GM21390 (cell line): ENCODE results near the gene IRF2.
A peak's percentile ranks its signal among the peaks of the same experiment; 100 is the strongest.

Experiments used
- ATAC-seq: cut with Tn5 transposase; IDR thresholded peaks from one replicate; pipeline ENCODE4 v1.9.1; 2021; ENCODE audit not compliant: unreplicated experiment

The IRF2 gene

DNA sequence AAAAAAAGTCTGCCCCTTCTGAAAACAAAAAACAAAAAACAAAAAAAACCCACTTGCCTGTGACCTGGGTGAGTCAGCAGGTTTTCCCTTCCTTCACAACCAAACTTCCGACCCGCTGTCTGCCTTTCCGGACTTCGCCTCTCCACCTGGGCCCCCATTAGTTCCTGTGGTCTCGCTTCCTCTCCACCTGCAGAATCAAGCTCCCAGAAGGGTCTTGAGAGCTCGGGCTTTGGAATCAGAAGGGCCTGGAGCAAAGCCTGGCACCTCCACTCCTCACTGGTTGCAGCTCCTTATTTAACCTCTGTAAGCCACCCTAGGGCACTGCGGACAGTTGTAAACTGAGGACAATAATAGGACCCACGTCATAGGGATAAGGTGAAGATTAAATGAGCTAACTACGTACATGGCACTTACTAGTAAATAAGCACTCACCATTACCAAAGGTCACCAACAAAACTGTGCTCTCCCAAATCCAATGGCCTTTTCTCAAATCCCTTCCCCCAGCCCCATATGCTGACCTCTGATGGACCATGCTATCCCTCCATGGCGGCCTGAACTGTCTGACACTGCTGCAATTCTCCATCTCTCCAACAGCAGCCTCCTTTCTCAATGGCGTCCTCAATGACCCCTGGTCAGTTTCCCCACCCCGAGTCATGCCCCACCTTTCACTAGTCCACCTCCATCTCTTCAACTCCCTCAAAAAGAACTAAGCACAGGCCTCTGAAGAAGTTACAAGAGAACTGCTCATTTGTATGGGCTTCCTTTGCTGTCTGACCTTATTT, 64.2 kb downstream of the IRF2 start:
- ATAC-seq = peak; percentile 79

DNA sequence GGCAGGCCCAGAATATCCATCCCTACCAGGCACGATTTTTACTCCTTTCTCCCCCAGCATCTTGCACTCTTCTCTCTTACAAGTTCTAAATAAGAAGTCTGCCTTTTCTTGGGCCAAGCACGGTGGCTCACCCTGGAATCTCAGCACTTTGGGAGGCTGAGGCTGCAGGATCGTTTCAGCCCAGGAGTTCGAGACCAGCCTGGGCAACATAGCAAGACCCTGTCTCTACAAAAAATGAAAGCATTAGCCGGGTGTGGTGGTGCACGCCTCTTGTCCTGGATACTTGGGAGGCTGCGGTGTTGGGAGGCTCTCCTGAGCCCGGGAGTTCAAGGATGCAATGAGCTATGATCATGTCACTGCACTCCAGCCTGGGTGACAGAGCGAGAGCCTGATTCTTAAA, 64.8 kb downstream of the IRF2 start:
- no peak for ATAC-seq

DNA sequence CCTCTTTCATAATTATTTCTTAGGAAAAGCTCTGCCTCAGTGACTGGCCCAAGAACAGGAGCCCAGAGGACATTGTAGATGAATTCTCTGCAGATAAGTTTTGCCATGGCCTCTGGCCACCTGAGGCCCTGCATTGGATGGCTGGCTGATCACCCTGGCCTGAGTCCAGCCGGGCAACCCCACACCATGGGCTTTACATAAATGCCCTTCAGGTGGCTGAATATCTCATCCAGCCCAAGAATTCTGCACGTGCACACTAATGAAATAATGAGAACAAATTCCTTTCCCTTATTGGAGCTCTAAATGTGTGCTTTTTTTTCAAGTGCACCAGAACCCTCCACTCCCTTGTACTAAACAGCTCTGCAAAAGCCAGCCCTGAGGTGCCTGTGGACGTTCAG, 65.7 kb downstream of the IRF2 start:
- no peak for ATAC-seq

DNA sequence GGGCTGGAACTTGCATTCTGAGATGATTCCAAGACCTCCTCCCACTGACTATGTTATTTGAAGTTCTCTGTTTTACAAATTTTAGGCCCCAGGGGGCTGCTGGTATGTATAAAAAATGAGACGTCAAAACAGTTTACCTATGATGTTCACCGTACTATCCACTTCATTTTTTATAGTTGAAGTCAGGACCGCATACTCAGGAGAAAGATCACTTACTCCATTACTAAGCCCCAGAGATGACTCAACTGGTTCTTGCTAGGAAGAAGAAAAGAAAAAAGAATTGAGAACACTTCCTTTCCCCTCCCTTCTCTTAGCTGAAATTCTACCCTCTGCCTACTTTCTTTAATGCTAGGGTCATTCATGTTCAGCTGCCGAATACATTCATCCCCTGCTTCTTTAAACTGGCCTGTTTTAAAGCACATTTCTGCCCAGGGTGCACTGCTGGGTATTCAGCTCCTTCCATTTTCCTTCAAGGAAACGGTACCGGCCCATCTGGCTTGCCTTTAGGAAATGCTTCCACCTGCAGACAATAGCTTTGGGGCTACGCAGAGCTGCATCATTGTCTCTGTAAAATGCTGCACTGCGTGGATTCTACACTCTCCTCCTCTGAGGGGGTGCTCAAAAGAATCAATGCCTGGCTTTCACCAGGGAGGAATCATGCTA, 66.2 kb downstream of the IRF2 start:
- ATAC-seq = no peak

DNA sequence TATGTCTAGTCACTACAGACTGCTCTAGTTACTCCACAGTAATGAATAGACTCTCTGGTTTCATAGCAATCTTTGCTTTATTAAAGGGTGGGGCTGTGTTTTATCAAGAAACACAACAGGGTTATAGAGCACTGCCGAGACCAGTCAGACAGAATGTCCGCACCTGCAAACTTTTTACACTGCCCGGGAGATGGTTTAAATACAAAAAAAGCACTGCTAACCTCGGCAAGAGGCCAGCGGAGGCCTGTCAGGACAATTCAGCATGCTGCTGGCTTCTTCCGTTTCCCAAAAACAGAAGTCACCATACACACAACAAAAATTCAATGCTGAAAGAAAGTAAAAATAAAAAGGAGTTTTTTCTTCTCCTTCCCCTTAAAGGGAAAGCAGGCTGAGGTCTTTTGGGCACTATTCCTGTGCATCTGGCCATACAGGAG, 67.4 kb downstream of the IRF2 start:
- ATAC-seq = no peak

DNA sequence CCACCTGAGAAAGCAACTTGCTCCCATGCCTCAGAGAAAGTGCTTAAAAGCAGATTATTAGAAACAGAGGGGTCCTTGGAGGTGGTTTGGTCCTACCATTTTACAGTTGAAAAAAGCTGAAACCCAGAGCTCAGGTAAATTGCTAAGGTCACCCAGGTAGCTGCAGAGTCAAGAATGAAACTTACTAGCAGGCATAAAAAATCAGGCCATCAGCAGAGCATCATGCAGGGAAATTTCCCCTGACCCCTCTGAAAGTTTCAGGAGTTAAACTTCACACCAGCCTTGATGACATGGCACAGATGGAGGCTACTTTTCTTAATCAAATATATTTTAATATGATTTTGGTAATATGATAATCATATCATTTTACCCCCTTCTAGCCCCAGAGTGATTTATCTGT, 70.3 kb downstream of the IRF2 start:
- ATAC-seq = no peak

DNA sequence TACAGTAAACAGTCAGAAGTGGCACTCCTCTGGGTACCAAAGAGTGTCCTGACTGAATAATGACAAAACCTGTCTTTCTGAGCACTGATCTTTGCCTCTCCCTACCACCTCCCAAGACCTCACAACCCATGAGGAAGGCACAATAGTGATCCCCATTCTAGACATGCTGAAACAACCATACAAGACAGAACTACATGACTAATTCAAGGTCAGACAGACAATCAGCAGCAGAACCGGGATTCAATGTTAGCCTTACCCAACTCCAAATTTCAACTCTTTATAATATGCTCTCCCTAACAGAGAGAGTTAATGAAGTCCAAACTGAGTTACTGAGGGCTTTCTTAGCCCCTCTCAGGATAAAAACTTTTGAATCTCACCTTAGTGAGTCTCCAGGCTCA, 71.0 kb downstream of the IRF2 start:
- ATAC-seq = no peak

DNA sequence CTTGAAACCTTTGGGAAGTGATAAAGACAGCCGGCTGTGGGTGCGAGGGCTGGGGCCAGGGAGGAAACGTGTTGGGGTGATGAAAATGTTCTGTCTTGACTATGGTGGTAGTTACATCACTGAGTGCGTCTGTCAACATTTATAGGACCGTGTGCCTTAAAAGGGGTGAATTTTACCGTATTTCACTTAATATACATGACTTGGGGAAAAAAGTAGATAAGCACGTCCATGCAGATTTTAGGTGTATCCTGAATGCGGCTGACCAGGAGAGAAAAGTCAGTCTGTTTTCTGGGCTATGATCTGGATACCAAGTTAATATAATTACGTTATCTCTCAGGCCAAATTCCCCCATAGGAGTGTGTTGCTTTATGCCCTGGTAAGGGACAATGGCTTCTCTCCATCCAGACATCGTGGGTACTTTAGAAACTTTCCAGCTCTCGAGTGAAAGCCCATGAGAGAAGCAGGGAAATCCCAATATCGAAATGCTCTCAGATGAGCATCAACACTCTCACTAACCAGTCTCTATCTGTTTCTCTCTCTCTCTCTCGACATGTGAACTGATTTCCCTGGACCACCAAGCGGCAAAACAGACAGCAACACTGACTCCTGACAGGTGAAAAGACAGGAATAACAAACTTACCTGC, 71.5 kb downstream of the IRF2 start:
- no peak for ATAC-seq

DNA sequence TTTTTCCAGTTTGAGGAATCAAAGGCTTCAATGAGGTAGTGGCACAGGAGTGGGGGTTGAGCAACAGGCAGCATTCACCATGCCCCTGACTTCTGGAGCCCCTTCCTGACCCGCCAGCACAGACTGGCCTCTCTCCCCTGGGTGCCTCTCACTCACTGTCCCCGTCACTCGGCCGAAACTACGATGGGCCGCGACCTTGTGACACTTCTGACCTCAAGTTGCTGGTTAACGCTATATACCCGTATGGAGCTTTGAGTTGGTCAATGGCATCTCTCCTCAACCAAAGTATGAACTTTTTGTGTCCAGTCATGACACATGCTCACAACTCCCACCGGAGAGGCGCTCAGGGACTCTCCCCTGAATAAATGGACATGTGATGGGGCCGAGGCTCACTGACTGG, 72.1 kb downstream of the IRF2 start:
- no peak for ATAC-seq

DNA sequence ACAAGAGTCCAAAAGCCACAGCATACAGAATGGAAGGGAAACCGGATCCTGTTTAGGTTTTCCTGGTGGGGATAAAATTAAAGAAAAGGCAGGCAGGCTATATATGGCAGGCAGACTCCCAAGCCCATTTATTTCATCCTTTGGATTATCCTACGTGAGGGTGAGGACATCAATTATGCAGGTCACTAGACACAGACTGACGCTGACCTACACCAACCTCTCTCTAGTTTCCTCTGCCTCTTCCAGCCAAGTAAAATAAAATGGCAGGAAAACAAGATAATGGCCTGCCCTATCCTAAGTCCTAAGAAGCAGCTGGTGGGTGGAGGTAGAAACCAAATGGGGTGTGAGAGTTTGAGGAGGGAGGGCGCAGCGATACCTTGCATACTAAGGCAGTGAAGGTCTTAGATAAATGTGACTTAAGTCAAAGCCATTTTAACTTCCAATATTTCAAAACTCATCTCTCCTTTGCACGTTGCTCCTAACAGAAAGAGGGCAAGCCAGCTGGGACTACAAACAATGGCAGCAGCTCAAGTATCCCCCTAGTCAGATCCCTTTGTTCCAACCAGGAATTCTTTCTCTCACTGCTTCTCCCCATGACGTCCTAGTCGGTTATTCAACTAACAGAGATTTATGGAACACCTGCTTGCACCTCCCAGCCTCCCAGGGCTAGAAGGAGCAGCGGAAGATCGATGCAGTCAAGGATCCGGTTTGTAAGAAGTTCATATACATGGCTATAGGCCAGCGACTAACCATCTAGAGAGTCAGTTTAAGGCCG, 72.8 kb downstream of the IRF2 start:
- no peak for ATAC-seq

DNA sequence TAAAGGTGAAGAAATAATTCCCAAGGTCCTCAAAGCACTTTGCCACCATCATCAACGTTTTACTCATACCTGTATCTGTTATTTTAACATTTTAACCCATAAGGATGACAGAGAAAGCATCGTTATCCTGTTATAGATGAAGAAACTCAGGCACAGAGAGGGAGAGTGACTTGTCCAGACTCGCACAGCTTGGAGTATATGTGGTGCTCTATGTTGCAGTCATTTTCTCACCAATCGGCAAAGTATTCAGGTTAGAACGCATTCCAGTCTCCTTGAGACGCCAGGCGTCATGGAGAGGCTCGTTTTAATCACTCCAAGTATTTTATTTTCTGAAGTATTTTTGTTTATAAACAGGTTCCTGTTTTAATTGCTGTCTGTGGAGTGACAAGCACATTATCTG, 73.5 kb downstream of the IRF2 start:
- ATAC-seq = no peak

DNA sequence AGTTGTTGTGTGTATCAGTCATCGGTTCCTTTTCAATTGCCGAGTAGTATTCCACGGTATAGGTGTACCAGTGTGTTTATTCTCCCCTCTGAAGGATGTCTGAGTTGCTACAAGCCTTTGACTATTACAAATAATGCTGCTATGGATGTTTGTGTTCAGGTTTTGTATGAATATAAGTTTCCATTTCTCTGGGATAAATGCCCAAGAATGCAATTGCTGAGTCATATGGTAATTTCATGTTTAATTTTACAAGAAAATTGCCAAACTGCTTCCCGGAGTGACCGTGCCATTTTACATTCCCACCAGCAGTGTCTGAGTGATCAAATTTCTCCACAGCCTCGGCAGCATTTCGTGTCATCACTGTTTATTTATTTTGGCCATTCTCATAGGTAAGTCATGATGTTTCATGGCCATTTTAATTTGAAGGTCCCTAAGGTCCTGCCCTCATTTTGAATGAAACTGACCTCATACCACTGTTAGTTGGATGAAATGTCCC, 73.9 kb downstream of the IRF2 start:
- ATAC-seq = no peak

DNA sequence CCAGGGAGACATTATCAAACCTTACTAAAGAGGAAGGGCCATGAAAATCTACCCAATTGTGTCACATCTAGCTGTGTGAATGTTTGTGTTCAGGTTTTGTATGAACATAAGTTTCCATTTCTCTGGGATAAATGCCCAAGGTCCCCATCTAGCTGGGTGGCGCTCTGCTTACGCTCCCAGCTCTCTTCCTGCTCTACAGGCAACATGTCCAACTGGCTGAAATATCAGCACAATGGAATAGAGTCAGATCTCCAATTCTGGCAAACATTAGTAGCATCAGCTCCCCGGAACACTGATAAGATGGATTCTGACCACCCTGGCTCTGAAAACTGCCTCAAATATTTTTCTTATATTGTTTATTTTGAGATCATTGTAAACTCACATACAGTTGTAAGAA, 74.8 kb downstream of the IRF2 start:
- ATAC-seq = no peak

DNA sequence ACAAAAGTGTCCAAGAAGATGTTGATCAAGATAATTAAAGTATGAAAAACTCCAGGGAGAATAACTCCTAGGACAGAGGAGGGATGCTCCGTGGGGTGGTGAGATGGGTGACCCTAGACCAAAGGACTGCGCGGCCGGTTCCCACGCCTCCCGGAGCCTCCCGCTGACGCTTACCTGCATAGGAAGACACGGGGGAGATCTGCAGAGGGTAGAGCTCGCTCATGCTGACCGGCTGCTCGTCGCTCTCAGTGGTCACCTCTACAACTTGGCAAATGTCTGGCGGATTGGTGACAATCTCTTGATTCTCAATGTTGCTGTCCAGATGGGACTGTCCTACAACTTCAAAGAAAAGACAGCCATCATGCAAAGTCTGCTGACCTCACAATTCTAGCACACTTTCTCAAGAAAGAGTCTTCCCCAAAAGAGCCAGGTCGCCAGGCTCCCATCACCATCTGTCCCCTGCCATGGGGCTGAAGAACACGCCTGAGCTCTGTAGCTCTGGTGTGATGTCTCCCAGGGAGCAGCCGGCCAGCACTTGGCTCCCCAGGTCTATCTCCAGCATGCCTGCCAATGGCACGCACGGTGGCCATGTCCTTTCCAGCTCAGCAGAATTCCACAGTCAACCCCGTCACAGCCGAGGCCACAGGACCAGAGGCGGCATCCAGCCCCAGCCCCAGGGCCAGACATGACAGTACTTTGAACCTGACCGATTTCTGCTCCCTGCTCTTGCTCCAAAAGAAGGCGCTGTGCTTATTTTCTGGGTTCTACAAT, 75.4 kb downstream of the IRF2 start:
- ATAC-seq = no peak

DNA sequence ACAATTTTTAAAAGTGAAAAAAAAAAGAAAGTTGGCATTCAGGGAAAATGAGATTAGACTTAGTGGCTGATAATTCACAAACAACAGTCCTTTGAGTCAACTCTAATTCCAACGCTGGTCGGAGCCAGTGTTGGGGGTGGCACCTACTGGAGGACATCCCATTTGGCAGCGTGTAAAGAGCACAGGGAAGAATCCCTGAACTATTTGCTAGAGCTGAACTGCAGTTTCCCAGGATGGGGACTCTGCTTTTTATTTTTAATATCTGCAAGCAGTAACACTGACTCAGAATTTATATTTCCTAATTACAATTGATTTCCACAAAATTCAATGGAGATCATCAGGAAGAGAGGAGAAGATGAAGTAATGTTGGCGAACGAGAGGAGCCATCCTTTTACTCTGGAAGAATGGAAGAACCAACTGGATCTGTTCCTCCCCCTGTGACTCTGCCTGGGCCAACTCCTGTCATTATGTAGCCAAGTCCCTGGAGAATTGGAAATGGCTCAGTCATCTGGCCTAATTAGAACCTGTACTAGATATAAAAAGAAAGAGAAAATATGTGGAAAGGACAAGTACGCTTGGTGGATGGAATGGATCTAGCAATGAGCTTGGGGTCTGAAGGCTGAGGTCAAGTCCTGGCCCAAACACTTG, 76.7 kb downstream of the IRF2 start:
- no peak for ATAC-seq

DNA sequence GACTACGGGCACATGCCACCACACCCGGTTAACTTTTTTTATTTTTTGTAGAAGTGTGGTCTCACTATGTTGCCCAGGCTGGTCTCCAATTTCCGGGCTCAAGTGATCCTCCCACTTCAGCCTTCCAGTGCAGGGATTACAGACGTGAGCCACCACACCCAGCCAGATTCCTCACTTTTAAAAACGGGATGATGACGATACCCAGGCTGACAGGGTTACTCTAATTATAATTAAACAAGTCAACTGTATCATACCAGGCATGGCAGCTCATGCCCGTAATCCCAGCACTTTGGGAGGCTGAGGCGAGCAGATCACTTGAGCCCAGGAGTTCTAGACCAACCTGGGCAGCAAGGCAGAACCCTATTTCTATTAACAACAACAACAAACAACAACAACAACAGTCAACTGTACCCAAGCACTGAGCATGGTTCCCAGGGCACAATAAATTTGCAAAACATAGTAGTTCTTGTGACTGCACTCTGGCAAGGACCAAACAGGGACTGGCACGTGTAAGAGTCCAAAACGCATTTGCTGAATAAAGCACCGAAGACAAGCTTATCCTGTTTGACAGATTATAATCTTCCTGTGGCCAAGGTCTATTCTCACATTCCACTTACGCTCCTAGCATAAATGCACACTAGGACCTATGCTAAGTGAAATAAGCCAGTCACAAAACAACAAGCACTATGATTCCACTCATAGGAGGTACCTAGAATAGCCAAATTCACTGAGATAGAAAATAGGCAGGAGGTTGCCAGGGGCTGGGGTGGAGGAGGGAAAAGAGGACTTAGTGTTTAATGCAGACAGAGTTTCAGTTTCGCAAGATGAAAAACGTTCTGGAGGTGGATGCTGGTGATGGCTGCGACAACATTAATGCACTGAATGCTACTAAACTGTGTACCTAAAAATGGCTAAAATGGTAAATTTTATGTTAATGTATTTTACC, 77.5 kb downstream of the IRF2 start:
- no peak for ATAC-seq

DNA sequence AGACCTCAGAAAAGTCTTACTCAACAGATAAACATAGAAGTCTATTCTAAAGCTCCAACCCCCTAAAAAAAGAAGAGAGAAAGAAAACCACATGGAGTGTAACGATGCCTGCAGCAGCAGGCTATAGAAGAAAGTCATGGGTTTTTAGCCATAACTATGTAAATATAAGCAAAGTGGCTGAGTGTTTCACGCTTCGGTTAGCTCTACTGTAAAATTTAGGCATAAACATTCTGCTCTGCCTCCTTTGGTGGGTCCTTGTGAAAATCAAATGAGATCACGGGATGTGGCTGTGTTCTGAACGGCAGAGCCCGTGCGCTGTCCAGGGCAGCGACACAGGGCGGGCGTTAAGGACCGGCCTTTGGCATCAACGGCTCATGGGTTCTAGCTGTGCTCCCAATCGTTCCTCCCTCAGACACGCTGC, 78.4 kb downstream of the IRF2 start:
- ATAC-seq = peak; percentile 83

DNA sequence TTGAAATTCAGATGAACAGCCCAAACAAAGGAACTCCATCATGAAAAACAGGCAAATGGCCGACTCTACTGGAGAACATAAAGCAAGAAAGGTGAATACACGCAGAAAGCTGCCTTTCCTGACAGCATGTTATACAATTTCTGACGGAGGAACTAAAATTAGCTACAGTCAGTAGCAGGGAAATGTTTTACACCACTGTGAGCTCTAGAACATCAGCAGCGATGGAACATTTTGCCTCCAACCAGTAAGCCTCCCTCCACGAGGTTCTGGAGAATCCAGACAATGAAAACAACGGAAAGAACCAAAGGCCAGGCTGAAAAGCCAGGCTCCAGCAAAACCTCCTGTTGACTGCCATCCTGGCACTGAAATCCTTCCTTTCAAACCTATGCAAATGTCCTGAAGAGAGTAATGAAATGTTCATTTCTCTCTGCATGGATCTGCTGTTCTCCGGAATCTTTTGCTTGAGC, 78.9 kb downstream of the IRF2 start:
- peak; percentile 1 for ATAC-seq
